Measurements from ENCODE around the gene EYA4. TPM values are rescaled to one million over a fixed set of nuclear protein-coding genes. Genes with fewer than 3 reads are reported as not detected.

Gene EYA4
- total RNA-seq, 2 donors from 2014 or later, result 0.06 to 0.56 TPM

DNA sequence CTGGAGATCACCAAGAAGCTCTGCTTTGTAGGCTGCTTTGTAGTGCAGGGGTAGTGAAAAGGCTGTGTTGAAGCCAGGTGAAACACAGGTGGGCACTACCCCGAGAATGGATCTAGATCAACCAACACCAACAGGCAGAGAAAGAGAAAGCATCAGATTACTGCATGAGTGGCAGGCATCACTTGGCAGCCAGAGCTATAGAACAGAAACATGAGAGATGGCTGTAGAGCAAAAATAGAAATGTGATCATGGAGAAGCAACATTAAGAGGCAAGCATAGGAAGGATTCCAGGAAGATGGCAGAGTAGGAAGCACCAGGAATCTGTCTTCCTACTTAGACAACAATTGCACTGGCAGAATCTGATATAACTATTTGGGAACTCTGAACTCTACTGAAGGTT, 336.7 kb downstream of the EYA4 start:
- intact Hi-C loops (cut with DNase I, micrococcal nuclease), result no loop called here
- DNase-seq (no peak), ATAC-seq (no peak)
